Heart left ventricle (tissue), 16 donors: ENCODE measurements around the gene WDR93. TPM values are rescaled to one million over a fixed set of nuclear protein-coding genes. Genes with fewer than 3 reads are reported as not detected.

Source experiments
- ATAC-seq, 4 donors: fragments of 200-7000 bp; cut with Tn5 transposase; one replicate each; pipeline ENCODE4 v1.9.1; 2020 to 2022; ENCODE audit warnings: moderate library complexity in 4 of 4, mild to moderate bottlenecking in 3 of 4, moderate number of reproducible peaks in 1 of 4
- DNase-seq, 5 donors: peaks; one replicate each; pipeline ENCODE4 v3.0.0-alpha.2; 2020
- H3K27ac ChIP-seq, 12 donors: fragments of 200-600 bp; sonication (generic) in 4 of 12; one replicate each; pipeline versions ENCODE4 v1.5.0 to v1.8.0; 2016 to 2022; ENCODE audit warnings: mild to moderate bottlenecking in 2 of 12
- H3K27me3 ChIP-seq, 9 donors: fragments of 200-600 bp; sonication (generic) in 2 of 9; one replicate each; pipeline versions ENCODE4 v1.5.1 to v1.8.0; 2016 to 2022; ENCODE audit warnings: mild to moderate bottlenecking in 3 of 9
- H3K36me3 ChIP-seq, 9 donors: fragments of 200-600 bp; sonication (generic) in 2 of 9; one replicate each; pipeline versions ENCODE4 v1.5.0 to v1.8.0; 2018 to 2022; ENCODE audit warnings: mild to moderate bottlenecking in 2 of 9
- H3K4me1 ChIP-seq, 12 donors: fragments of 200-600 bp; sonication (generic) in 4 of 12; one replicate each; pipeline versions ENCODE4 v1.5.0 to v1.8.0; 2016 to 2022; ENCODE audit warnings: mild to moderate bottlenecking in 3 of 12
- H3K4me3 ChIP-seq, 12 donors: fragments of 200-600 bp; sonication (generic) in 4 of 12; one replicate each; pipeline versions ENCODE4 v1.5.0 to v1.8.0; 2017 to 2022; ENCODE audit warnings: mild to moderate bottlenecking in 9 of 12, moderate library complexity in 4 of 12
- H3K9me3 ChIP-seq, 12 donors: fragments of 200-600 bp; sonication (generic) in 4 of 12; one replicate each; pipeline versions ENCODE4 v1.5.0 to v1.8.0; 2016 to 2022; ENCODE audit warnings: mild to moderate bottlenecking in 1 of 12
- POLR2A ChIP-seq, 2 donors: fragments of 450-650 bp; IDR thresholded peaks; one replicate each; pipeline ENCODE4 v1.6.1; 2017; ENCODE audit warnings: antibody characterized with exemption in 2 of 2, mild to moderate bottlenecking in 2 of 2, moderate library complexity in 2 of 2
- WGBS, 4 donors: extraction: QIAGEN DNeasy Blood & Tissue Kit in 2 of 4; methylation state at CpG; one replicate each; pipeline versions ENCODE4 v1.1.5 to v1.1.7; 2013 to 2018; 5-methylcytosine and 5-hydroxymethylcytosine counted together
- intact Hi-C, 10 donors: fragments of 100-400 bp; cut with DNase I; formaldehyde crosslinking; loops; one replicate each; pipeline versions ENCODE4 v1.11.1 to v1.14.2; 2022
- polyA plus RNA-seq, 2 donors: library from polyadenylated mRNA; stranded (reverse); fragments of 200-250 nt; gene quantifications; one replicate each; pipeline ENCODE4 v1.2.3, GENCODE V29; 2013
- total RNA-seq, 9 donors: library from RNA; depleted of rRNA in 2 of 9; stranded (reverse); fragments of >200 nt in 2 of 9; fragmentation: NEBNext Ultra II Directional in 3 of 9; extraction: Animal tissue kit (Norgen Biotek cat#: 25700) in 3 of 9; gene quantifications; one replicate each; pipeline versions ENCODE4 v1.1.0 to v1.2.4, GENCODE V29; 2016 to 2023
- TF ChIP-seq, protein P1 (sequence below), 12 donors: fragments of 200-600 bp; sonication (generic) in 4 of 12; IDR thresholded peaks; one replicate each; pipeline versions ENCODE4 v1.5.0 to v1.8.0; 2018 to 2022; ENCODE audit warnings: antibody characterized with exemption in 12 of 12, mild to moderate bottlenecking in 5 of 12
- donor health status: ischemic (EF 13 %, LVEDD 7.1; RV severe dilation, severe dysfunction).
- donor health status: healthy with polysubstance abuse.
- donor health status: DM: no; HTN: yes; CAD: no.
- donor health status: DM: no; HTN: no; CAD: no.
- donor health status: ischemic (EF 25% LVEDD 6.9; RV normal size, moderate dysfunction).
- donor health status: ischemic (EF 25% LVEDD 5.7; RV mildly dilated, moderate dysfunction).
- donor health status: healthy.
- donor health status: DM: yes; HTN: yes; CAD: no.
- donor health status: ischemic (EF 35%, LVEDD 5.7; RV mildly dilated, moderate dysfunction).
- donor health status: nonischemic (EF 11% LVEDD 7.7; RV severe dilation, severe dysfunction).
- donor health status: DM: yes; HTN: yes; CAD: no.
- donor health status: PGD.
- donor health status: ischemic (EF 29% LVEDD 5.4; RV normal size, mild dysfunction).
- donor health status: nonischemic (EF 23%, LVEDD 6.1; RV moderate dilation, normal function).

The WDR93 gene
- total and polyA plus RNA-seq, 11 donors, result 0.10 to 0.21 TPM; not detected in 9

DNA sequence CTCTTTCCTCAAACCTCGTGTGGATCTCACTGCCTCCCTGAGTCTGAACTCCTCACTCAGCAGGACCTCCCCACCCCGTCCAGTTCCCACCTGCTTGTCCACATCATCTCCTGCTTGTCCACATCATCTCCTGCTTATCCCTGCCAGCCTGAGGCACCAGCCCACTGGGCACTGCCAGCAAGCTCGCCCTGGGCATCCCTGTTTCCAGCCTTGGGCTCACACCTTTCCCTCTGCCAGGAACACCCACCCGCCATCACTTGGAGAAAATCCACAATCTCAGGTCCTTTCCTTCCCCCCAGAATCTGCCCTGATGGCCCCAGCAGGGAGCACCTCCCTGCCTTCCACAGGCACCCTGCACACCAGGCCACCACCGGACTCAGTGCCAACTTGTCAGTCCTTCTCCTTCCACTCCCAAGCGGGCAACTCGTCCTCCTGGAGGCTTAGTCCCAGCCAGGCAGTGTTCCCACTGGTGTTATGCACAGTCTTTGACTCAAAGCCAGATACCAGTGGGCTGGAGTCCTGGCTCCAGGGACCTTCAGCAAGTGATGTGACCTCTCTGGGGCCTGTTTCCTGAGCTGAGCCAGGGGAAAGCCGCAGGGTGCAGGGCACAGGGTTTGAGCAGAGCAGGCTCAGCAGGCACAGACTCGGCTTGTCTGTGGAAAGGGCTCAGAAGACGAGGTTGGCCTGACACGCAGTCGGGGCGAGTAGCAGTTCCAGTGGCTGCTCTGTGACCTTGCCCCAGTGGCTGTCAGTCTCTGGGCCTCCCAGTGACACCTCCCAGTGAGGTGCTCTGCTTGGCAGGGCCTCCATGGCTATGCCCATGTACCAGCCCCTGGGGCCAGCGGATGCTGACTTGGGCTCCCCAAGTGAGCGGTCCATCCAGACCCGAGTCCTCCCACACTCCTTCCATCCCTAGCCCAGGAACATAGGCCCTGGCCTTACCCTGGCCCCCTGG lies 76.0 kb downstream of the WDR93 start:
- peak; percentile 78 to 88 (median 80) for ATAC-seq

DNA sequence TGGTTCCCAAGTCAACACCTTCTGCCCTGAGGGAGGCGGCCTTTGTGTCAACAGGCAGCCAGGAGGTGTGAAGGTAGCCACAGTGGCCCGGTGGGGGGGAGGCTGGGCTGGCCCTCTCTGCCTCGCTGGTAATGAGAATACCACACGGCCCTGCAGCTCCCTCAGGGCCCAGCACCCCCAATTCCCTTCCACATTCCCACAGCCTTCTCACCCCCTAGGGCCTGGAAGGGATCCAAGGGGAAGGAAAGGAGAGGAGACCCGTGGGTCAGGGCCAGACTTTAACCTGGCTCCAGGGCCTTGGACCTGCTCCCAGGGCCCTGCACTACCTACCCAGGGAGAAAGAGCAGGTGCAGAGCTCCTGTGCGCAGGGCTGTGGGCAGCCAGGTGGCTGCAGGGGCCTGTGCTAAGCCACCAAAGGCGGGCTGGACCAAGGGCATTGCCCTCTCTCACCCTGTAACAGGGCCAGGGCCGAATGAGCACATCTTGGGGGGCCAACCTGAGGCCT lies 76.9 kb downstream of the WDR93 start:
- 66 to 77% (median 67%) methylated on average over 3 to 8 of the region's 8 CpGs for WGBS, 4 donors
- DNase-seq, result no peak

More for the DNA sequence above, 76.0 kb downstream of the WDR93 start:
- Histone ChIP-seq H3K9me3 (no peaks in the 10 kb centered on the region), H3K36me3 (no peaks in the 10 kb centered on the region), H3K4me3 (no peak overlapping the region), H3K27me3 (no peaks in the 10 kb centered on the region), H3K27ac (peak overlapping the region in 6 of 12 donors; percentile 29 to 61 (median 47)), H3K4me1 (peaks cover 0 to 22% (median 0%) of the 10 kb centered on the region in 12 donors)
- intact Hi-C loops, result loop anchor here in 2 of 10 donors (10.0 kb wide), 1 partner anchor 308 kb away; no protein-coding TSS in a partner anchor
- DNase-seq, result peak in 3 of 5 donors; percentile 41 to 76 (median 67)
- WGBS, 4 donors, result 78 to 83% (median 79%) methylated on average over 16 of the region's 16 CpGs
- no peak for TF ChIP-seq POLR2A (IDR thresholded peaks at IDR 0.05)
- TF ChIP-seq, protein P1, sequence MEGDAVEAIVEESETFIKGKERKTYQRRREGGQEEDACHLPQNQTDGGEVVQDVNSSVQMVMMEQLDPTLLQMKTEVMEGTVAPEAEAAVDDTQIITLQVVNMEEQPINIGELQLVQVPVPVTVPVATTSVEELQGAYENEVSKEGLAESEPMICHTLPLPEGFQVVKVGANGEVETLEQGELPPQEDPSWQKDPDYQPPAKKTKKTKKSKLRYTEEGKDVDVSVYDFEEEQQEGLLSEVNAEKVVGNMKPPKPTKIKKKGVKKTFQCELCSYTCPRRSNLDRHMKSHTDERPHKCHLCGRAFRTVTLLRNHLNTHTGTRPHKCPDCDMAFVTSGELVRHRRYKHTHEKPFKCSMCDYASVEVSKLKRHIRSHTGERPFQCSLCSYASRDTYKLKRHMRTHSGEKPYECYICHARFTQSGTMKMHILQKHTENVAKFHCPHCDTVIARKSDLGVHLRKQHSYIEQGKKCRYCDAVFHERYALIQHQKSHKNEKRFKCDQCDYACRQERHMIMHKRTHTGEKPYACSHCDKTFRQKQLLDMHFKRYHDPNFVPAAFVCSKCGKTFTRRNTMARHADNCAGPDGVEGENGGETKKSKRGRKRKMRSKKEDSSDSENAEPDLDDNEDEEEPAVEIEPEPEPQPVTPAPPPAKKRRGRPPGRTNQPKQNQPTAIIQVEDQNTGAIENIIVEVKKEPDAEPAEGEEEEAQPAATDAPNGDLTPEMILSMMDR (IDR thresholded peaks at IDR 0.05), result no peak

DNA sequence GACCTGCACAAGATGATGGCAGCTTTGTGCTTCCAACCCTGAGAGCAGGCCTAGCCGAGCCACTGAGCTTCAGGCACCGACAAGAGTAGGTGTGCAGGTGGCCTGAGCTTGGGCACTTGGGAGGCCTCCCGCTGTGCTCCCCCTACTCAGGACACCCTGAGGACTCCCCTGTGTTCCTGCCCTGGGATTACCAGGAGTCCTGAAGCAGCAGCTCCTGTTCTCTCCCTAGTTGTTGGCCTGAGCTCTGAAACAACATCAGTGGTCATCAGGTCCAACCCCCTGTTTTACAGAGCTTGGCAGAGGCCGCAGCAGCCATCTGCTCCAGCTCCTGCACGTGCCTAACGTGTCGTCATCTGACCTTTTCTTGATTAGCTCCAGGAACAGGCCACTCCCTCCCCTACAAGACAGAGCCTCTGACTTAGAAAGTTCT lies 77.5 kb downstream of the WDR93 start:
- Histone ChIP-seq H3K36me3 (no peaks in the 10 kb centered on the region), H3K27me3 (no peaks in the 10 kb centered on the region), H3K4me1 (peaks cover 0 to 22% (median 0%) of the 10 kb centered on the region in 12 donors), H3K9me3 (no peaks in the 10 kb centered on the region), H3K27ac (peak overlapping the region in 2 of 12 donors; percentile 32 to 37), H3K4me3 (no peak overlapping the region)
- TF ChIP-seq, protein P1 (IDR thresholded peaks at IDR 0.05), result no peak
- TF ChIP-seq POLR2A (IDR thresholded peaks at IDR 0.05), result no peak
- intact Hi-C loops, result loop anchor here in 2 of 10 donors (10.0 kb wide), 1 partner anchor 307 kb away; no protein-coding TSS in a partner anchor
- DNase-seq, result peak in 3 of 5 donors; percentile 54 to 63 (median 58)
- 50 to 57% (median 55%) methylated on average over 7 of the region's 7 CpGs for WGBS, 4 donors
- peak in 3 of 4 donors; percentile 59 to 82 (median 75) for ATAC-seq

More for the DNA sequence above, 76.9 kb downstream of the WDR93 start:
- no peaks in the 10 kb centered on the region for H3K27me3 ChIP-seq
- intact Hi-C loops, result loop anchor here in 2 of 10 donors (10.0 kb wide), 1 partner anchor 307 kb away; no protein-coding TSS in a partner anchor
- peak overlapping the region in 2 of 12 donors; percentile 37 to 50 for H3K27ac ChIP-seq
- no peaks in the 10 kb centered on the region for H3K36me3 ChIP-seq
- TF ChIP-seq, protein P1 (IDR thresholded peaks at IDR 0.05), result no peak
- TF ChIP-seq POLR2A (IDR thresholded peaks at IDR 0.05), result no peak
- no peaks in the 10 kb centered on the region for H3K9me3 ChIP-seq
- H3K4me1 ChIP-seq, result peaks cover 0 to 22% (median 0%) of the 10 kb centered on the region in 12 donors
- no peak overlapping the region for H3K4me3 ChIP-seq
- peak in 2 of 4 donors; percentile 12 to 13 for ATAC-seq
